ENCODE data around the gene HOXC10. TPM values are rescaled to one million over a fixed set of nuclear protein-coding genes. Genes with fewer than 3 reads are reported as not detected.

The HOXC10 gene
- polyA plus RNA-seq, 3 donors: not detected

DNA sequence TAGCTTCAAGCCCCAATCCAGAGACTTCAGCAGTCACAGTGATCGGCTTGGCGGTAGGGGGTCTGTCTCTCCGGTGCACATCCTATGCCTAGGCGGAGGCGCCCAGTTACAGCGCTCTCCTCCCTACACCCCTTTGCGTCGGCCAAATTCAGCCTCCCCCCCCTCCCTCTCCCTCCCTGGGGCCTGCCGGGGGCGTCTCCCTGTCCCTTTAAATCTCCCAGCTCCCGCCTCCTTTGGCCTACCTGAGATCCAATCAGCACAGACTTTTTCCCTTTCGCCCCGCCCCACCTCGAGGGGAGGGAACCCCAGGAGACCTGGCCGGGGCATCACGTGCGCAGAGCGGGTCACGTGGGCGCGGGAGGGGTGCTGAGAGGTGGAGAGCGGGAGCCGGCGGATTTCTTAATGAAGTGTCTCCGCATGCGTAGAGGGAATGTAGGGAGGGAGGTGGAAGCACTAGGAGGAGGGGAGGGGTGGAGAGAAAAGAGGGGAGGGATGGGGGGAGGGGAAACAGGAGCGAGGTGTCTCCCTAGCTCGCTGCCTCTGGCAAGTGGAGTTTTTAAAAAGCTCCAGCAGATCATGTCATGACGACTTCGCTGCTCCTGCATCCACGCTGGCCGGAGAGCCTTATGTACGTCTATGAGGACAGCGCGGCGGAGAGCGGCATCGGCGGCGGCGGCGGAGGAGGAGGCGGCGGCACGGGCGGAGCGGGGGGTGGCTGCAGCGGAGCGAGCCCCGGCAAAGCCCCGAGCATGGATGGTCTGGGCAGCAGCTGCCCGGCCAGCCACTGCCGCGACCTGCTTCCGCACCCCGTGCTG is 46.4 kb upstream of the HOXC10 start, which contains the start of gene HOXC13:
TSS of gene HOXC13 (plus strand) at position 506 of the 815 bp plus-strand sequence. CDS start at position 582, 76 bp downstream.
- H3K4me3 Mint-ChIP-seq: peak within 1 kb of the TSS in 1 of 2 donors; percentile 75
- peak in 1 of 3 donors; percentile 8 for DNase-seq
- 6% methylated on average over 51 of the region's 56 CpGs for WGBS (ENCODE audit: insufficient coverage)
- intact Hi-C loops (cut with micrococcal nuclease): no loop called here
- peaks cover 0 to 3% of the 10 kb centered on the region in 2 donors for H3K36me3 Mint-ChIP-seq
- Histone ChIP-seq H3K9ac (ENCODE audit: insufficient read depth, low read length, poor library complexity, severe bottlenecking) (no peak within 1 kb of the TSS), H2AFZ (ENCODE audit: insufficient read depth, low read depth, low read length, poor library complexity, severe bottlenecking) (no peak within 1 kb of the TSS), H3K9me3 (replicated peaks in 1 of 2; ENCODE audit: control insufficient read depth in 1 of 2, insufficient read depth in 1 of 2, low read length in 2 of 2) (peaks cover 8 to 74% of the 10 kb centered on the region in 2 donors), H3K36me3 (replicated peaks in 1 of 2; ENCODE audit: control insufficient read depth in 1 of 2, insufficient read depth in 2 of 2, low read length in 2 of 2) (no peaks in the 10 kb centered on the region), H3K79me2 (ENCODE audit: insufficient read depth, low read length) (no peaks in the 10 kb centered on the region), H3K27me3 (ENCODE audit: control insufficient read depth in 2 of 2, insufficient read depth in 2 of 2, low read length in 2 of 2) (peaks cover 92 to 97% of the 10 kb centered on the region in 2 donors), H4K20me1 (ENCODE audit: insufficient read depth, low read length) (no peaks in the 10 kb centered on the region), H3K4me2 (replicated peaks; ENCODE audit: extremely low read depth, low read length, poor library complexity, severe bottlenecking) (peak within 1 kb of the TSS; percentile 27), H3K27ac (ENCODE audit: low read depth in 1 of 2, low read length in 2 of 2) (no peak within 1 kb of the TSS), H3K4me1 (ENCODE audit: control insufficient read depth in 1 of 2, insufficient read depth in 2 of 2, low read length in 2 of 2) (no peaks in the 10 kb centered on the region), H3K4me3 (replicated peaks in 1 of 3; ENCODE audit: low read depth in 2 of 3, low read length in 3 of 3) (peak within 1 kb of the TSS in 1 of 3 experiments; percentile 23)
- H3K4me1 Mint-ChIP-seq: peaks cover 9% of the 10 kb centered on the region
- H3K27ac Mint-ChIP-seq: no peak within 1 kb of the TSS
- TF ChIP-seq, protein P1, sequence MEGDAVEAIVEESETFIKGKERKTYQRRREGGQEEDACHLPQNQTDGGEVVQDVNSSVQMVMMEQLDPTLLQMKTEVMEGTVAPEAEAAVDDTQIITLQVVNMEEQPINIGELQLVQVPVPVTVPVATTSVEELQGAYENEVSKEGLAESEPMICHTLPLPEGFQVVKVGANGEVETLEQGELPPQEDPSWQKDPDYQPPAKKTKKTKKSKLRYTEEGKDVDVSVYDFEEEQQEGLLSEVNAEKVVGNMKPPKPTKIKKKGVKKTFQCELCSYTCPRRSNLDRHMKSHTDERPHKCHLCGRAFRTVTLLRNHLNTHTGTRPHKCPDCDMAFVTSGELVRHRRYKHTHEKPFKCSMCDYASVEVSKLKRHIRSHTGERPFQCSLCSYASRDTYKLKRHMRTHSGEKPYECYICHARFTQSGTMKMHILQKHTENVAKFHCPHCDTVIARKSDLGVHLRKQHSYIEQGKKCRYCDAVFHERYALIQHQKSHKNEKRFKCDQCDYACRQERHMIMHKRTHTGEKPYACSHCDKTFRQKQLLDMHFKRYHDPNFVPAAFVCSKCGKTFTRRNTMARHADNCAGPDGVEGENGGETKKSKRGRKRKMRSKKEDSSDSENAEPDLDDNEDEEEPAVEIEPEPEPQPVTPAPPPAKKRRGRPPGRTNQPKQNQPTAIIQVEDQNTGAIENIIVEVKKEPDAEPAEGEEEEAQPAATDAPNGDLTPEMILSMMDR (IDR thresholded peaks at IDR 0.05): no peak
- peaks cover 94 to 97% (median 95%) of the 10 kb centered on the region in 3 donors for H3K27me3 Mint-ChIP-seq (ENCODE audit: low read depth in 3 of 3)
- H3K9me3 Mint-ChIP-seq: peaks cover 6 to 46% (median 33%) of the 10 kb centered on the region in 7 donors

DNA sequence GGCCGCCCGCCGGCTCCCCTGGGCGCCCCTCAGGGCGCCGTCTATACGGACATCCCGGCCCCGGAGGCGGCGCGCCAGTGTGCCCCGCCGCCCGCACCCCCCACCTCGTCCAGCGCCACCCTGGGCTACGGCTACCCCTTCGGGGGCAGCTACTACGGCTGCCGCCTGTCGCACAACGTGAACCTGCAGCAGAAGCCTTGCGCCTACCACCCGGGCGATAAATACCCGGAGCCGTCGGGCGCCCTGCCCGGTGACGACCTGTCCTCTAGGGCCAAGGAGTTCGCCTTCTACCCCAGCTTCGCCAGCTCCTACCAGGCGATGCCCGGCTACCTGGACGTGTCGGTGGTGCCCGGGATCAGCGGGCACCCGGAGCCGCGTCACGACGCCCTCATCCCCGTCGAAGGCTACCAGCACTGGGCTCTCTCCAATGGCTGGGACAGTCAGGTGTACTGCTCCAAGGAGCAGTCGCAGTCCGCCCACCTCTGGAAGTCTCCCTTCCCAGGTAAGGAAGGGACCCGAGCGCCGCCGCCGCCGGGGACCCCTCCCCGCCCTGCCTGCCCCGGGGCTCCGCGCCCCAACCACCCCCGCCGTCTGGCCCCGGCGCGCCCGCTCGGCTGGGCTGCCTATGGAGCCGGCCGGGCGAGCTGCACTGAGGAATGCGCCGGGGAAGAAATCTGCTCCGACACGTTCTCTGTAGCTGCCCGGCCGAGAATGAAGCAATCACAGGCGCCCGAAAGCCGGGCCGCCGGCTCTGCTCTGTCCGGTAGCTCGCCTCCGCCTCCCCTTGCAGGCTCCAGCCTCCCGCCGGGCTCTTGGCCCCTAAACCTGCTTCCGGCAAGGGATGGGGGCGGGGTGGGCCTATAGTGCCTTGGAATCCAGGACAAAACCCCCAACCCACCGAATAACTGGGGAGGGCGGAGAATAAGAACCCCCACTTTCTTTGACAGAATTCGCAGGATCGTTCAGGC is 45.5 kb upstream of the HOXC10 start:
- H3K4me2 ChIP-seq (replicated peaks; ENCODE audit: extremely low read depth, low read length, poor library complexity, severe bottlenecking): no peak overlapping the region
- H3K36me3 ChIP-seq (replicated peaks in 1 of 2; ENCODE audit: control insufficient read depth in 1 of 2, insufficient read depth in 2 of 2, low read length in 2 of 2): no peaks in the 10 kb centered on the region
- WGBS (ENCODE audit: insufficient coverage): 8% methylated on average over 83 of the region's 91 CpGs
- H3K4me1 ChIP-seq (ENCODE audit: control insufficient read depth in 1 of 2, insufficient read depth in 2 of 2, low read length in 2 of 2): no peaks in the 10 kb centered on the region
- Mint-ChIP-seq H3K4me1 (peaks cover 9% of the 10 kb centered on the region), H3K36me3 (peaks cover 0 to 3% of the 10 kb centered on the region in 2 donors), H3K27me3 (ENCODE audit: low read depth in 3 of 3) (peaks cover 94 to 97% (median 95%) of the 10 kb centered on the region in 3 donors), H3K4me3 (peak overlapping the region in 1 of 2 donors; percentile 59), H3K9me3 (peaks cover 6 to 38% (median 32%) of the 10 kb centered on the region in 7 donors), H3K27ac (no peak overlapping the region)
- no peaks in the 10 kb centered on the region for H4K20me1 ChIP-seq (ENCODE audit: insufficient read depth, low read length)
- peaks cover 8 to 74% of the 10 kb centered on the region in 2 donors for H3K9me3 ChIP-seq (replicated peaks in 1 of 2; ENCODE audit: control insufficient read depth in 1 of 2, insufficient read depth in 1 of 2, low read length in 2 of 2)
- no peaks in the 10 kb centered on the region for H3K79me2 ChIP-seq (ENCODE audit: insufficient read depth, low read length)
- no peak overlapping the region for H2AFZ ChIP-seq (ENCODE audit: insufficient read depth, low read depth, low read length, poor library complexity, severe bottlenecking)
- no peak overlapping the region for H3K27ac ChIP-seq (ENCODE audit: low read depth in 1 of 2, low read length in 2 of 2)
- TF ChIP-seq, protein P1 (IDR thresholded peaks at IDR 0.05): no peak
- H3K4me3 ChIP-seq (replicated peaks in 1 of 3; ENCODE audit: low read depth in 2 of 3, low read length in 3 of 3): no peak overlapping the region
- peaks cover 92 to 97% of the 10 kb centered on the region in 2 donors for H3K27me3 ChIP-seq (ENCODE audit: control insufficient read depth in 2 of 2, insufficient read depth in 2 of 2, low read length in 2 of 2)
- no peak for DNase-seq
- intact Hi-C loops (cut with micrococcal nuclease): no loop called here
- no peak overlapping the region for H3K9ac ChIP-seq (ENCODE audit: insufficient read depth, low read length, poor library complexity, severe bottlenecking)

Measured in CD14-positive monocyte (primary cell).